ENCODE measurements around the gene GABRG3.

Gene GABRG3

DNA sequence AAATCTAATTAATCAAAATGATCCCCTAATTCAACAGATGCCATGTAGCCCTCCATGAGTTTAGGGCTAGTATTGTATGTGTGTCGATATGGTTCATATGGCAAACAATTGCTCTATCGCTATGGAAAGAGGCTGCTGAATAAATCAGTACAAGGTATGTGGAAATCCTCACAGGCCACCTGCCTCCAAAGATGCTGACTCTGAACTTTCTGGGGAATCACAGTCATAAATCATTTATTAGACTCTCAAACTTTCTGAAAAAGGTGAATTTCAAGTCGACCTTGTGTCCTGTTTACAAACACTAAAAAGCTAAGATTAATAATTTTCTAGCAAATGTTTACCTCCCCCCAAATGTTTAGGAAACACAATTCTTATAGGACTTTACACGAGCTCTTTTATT is 462.6 kb downstream of the GABRG3 start:
- DNase-seq: no peak

DNA sequence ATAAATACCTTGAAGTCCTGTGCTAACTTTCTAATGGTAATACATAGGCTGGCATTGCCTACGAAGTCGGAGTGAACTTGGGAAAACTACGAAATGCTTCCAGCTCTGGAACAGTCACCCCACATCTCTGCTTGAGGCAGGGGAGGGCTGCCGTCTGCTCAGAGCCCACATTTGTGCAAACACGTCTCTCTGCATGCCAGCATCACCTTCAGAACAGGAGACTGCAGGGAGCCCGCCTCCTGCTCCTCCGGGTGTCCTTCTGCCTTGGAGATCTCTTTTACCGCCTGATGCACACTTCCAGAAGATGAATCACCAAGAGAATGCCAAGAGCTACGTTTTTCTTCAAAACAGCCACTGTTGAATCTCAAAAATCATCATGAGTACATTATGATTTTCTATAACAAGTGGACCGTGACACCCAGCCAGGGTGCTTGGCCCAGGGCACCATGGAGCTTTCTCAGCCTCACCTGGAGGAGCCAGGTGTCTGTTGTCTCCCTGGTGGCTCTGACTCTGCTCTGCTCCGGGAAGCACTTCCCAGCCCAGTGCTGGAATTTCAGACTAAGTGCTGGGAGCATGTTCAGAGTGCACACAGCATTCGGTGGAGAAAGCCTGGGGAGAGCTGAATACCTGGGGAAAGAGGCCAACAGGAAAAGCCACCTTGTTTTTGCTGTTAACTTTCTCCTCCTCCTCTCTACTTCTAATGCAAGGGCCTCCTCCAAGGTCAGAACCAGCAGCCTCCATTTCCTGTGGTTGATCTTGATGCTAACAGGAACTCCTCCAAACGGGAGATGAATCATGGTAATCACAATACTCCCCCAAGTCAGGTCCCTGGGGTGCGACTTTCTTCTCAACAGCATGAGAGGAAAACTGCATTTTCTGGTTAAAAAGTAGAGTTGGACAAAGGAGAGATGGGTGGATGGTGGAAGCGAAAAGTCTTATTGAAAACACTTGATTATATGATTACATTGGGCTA is 467.7 kb downstream of the GABRG3 start:
- no peak for DNase-seq

DNA sequence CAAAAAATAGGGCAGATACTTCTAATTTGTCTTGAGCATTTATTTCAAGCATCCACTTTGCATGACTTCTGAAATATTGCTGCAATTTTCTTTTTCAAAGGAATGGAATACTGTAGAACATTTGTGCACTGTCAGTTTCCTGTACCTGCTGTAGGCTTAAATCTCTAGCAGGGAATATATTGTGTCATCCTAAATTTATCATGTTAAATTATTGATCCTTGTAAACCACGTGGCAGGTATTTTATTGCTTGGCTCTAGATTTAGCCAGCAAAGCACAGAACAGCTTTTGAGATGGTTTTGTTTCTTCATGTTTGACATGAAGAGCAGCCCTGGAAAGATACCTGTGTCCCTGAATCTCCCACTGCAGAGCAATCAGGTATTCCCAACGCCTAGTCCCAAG is 470.1 kb downstream of the GABRG3 start:
- no peak for DNase-seq

DNA sequence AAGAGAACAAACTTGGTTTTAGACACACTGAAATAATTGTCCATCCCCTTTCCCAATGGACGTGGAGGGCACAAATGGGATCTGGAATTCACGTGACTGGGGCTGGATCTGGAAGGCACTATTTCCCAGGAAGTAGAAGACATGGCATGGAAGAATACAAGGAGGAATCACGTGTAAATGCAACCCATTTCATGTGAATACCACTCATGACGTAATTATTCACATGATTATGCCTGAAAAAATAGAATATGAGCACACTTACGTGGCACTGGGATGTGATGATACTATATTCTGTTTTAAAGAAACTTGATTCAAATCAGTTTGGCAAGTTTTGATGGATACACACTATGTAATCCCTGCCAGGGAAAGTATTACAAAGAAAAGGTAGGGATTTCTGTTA is 477.3 kb downstream of the GABRG3 start:
- no peak for DNase-seq

DNA sequence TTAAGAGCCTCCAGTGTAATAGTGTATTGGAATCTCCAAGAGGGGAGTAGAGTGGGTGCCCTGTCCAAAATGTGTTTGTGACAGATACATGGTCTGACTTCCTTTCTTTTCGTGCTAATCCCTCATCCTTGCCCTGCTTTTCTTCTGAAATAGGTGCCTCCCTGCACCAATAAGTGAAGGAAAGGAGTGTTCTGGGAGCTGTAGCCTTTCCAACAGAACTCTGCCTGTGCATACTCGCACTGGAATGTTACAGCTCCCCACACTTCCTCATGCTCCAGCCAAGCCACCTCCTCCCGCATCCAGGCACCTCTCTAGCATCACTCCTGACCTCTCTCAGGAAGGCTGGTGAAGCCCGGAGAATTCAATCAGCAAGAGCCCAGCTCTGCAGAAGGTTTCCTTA is 478.0 kb downstream of the GABRG3 start:
- DNase-seq: peak; percentile 37

DNA sequence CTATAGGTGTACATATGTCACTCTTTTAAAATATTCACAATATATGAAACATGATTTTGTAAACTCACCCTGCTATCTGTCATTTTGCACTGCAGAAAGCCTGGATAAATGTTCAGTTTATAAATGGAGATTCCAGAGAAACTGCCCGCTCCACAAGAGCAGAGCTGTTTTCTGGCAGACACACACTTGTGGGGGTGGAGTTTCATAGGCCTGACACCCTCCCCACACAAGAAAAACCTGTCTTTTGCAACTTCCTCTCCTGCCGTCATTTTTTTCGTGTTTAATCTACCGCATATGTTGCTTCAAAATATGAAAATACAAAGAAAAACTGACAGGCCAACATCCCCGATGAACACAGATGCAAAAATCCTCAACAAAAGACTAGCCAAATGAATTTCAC is 479.0 kb downstream of the GABRG3 start:
- DNase-seq: no peak

DNA sequence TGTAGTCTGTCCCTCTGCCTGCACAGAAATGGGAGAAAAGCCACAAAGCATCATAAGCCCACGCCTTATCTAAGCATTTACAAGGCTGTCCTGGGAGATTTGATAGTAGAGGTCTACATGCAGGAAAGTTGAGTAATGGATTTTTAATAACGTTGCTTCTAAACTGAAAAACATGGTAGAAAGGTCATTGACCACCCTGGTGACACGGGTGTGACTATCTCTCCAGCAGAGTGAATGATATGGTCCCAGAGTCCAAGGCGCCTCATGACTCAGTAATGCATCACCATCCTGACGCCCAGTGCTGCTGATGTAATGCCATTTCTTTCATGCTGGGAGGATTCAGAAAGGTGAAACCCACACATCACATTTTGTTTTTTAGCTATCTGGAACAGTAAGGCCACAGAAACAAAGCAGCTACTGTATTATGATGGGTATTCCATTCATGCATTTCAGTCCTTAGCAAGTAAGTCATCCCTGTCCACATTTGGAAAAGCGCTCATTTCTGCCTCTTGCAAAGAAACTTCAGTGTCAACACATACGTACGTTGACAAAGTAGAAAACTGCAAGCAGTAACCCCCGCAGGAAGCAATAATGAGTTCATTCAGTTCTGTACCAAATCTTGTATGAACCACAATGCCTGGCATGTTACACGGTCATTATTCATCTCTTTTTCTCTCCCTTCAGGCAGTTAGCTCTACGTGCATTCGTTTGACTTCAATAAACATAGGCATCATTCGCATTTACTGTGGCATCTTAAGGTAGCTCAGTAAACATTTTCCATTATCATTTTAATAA is 483.5 kb downstream of the GABRG3 start:
- no peak for DNase-seq

DNA sequence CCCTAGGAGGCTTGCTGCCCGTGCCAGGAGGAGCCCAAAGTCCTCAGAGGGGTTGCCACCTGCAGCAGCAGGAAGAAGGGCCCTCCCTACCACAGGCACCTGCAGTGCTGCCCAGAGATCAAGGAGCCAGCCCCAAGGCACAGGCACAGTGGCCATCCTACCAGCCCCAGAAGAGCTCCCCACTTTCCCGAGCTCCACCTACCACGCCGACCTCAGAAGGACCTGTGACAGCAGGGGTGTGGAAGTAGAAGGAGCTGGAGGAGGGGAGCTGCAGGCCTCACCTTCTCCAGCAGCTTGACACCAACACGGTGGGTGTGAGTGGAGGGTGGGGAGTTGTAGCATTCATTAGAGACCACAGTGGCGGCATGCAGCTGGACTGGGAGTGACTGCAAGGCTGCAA is 485.8 kb downstream of the GABRG3 start:
- DNase-seq: no peak

DNA sequence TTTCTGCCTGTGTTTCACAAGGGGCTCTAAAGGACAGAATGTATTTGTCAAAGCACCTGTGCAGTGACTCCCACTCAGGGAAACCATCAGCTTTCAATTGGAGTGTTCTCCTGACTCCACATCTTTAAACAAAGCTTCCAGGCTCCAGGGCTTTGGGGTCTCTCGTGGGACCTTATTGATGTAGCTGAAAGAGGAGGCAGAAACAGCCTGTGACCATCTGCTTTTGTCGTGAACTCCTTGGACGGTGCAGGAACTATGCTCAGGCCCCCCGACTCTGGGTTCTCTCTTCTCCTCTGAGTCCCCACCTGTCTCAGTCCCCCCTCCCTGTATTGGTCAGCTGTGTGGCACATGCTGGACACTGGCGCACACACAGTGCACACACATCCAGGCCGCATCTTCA is 486.8 kb downstream of the GABRG3 start:
- DNase-seq: no peak

DNA sequence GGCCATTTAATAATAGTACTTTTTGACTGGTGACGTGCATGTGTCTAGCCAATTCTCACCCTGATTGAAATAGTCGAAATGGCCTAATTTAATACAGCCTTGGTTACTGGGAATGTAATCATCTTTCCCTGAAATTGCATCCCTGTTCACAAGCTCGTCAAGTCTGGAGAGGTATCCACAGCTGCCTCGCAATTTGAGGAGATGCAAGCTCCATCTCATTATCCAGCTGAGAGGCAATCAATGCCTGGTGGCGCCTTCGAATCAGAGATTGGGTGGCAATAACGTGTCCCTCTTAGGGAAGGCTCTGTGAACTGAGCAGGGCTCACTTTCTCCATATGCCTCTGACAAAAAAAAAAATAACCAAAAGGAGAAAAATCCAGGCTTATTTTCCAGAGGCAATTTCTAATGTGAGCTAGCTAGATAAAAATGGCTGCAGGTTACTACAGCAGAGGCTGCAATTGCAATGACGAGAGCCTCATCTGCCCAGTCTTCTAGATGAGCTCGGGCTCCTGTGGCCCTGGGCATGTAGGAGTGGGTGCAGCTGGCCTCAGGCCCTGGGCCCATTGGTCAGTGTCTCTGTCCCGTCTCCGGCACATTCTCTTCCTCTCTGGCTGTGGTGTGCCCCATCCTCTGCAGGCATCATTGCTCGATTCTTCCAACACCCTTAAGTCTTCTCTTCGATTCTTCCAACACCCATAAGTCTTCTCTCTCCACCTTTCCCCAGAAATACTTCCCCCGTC is 487.5 kb downstream of the GABRG3 start:
- DNase-seq: no peak

DNA sequence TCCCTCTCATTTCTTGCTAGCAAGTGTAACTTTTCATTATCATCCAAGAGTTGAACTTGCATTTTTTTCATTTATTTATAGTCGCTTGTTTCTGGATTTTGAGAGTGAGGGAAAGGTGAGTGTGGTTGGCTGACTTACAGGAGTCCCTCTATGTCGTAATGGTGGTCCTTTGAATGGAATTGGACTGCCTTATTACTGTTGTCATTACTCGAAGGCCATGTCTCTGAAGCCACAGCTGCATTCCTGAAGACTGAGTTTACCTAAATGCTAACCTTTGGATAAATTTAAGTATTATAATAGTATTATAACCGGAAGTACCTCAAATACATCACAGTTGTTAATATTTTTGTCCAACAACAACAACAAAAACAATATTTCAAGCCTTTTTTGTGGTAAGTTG is 488.9 kb downstream of the GABRG3 start:
- no peak for DNase-seq

DNA sequence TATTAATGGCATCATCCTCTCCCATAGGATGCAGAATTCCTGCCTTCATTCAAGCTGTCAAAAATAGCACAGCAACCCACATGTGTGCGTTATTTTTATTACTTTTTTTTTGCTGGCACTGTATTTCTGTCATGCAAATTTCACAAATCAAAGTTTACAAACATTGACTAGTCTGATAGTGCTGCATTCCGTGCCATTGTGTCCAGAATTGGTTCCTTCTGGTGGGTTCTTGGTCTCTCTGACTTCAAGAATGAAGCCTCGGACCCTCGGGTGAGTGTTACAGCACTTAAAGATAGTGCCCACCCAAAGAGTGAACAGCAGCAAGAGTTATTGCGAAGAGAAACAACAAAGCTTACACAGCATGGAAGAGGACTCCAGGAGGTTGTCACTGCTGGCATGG is 490.2 kb downstream of the GABRG3 start:
- no peak for DNase-seq

DNA sequence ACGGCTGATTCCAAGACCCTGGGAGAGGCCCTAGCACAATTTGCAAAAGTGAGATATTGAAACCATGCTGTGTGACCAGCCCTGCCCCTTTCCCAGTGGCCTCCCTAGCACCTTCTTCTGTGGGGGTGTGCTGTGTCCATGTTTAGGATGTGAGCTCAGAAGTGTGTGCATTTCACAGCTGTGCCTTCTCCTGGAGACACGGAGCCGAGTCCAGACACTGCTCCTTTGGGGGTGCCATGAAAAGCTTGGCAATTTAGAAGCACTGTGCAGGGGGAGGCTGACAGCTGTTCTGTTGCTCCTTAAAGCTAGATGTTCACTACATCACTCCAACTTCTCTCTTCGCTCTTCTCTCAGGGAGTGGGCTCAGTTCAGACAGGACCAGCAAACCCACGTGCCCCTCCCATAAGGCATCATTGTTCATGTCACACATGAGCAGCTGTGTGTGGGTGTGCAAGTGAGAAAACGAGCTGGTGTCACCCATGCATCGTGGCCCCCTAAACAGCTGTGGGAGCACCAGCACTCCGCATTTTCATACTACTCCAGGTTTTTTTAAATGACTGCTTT is 492.6 kb downstream of the GABRG3 start:
- DNase-seq: no peak

DNA sequence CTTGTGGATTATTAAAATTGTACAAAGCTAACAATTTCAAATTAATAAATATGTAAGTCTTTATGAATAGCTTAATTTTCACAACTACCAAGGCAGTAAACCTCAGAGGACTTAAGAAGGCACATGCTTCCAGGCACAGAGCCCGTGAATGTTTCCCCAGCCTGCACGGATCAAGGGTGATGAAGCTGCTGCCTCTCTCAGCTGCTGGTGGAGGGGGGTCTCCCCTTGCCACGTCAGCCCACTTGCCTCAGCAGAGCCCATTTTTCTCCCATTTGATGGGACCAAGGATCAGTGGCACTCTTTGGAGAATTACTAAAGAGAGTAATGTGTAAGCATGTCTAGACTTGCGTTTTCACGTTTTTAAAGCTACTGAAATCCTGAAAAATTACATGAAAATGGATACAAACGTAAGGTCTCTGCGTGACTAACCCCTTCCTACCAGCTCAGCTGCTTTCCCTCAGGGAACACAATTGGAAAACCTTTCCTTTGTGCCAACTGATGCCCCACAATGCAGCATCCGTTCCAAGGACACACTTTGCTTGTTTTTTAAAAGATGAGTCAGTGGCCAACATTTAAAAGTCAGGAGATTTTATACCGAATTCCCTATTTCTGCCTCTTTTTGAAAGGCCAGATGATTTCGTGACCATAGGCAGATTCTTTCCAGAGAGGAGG is 494.1 kb downstream of the GABRG3 start:
- DNase-seq: no peak

DNA sequence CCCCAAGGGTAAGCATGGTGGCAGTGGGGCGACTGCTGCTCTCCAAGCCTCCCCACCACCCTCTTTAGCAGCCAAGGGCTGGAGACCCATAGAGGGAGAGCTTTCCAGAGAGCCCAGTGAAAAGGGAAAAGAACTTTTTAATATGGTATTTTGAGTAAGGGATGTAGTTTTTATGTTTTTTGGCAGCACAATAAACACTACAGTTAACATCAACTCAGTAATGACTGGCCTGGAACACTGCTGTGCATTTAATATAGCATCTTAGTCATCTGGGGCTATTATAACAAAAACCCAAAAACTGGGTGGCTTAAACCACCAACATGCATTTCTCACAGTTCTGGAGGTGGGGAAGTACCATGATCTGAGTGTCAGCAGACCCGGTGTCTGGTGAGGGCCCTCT is 495.8 kb downstream of the GABRG3 start:
- no peak for DNase-seq

DNA sequence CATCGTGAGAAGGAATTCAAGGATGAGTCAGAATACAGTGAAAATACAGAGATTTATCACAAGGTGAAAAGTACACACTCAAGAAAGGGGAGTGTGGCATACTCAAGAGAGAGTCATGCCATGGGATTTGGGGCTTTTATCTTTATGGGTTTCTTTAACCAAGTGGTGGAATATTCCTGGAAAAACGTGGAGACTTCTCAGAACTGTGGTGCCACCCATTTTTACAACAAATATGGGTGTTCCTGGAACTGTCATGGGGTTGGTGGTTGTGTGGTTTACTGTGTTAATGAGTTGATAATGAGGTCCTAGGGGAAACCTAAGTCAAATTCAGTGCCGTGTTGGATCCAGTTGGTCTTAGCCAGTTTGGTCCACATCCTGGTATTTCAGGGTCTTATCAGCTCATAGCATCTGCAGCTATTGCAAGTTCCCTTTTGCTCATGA is 497.2 kb downstream of the GABRG3 start:
- DNase-seq: no peak

DNA sequence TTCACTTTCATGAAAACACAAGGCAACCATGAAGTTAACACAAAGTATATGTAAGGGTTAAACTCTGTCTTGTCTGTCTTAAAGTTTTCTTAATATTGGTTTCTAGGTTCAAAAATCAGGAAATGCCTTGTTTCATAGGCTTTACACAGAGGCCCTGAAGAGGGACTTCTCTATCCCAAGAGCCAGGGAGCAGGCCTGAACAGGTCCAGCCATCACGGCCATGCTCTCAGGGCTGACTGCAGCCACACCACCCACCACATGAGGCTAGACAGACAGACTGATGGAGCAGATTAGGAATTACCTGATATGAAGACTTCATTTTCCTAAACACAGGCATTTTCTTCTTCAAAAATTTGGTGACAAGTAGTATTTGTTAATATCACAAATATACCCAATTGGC is 502.9 kb downstream of the GABRG3 start:
- no peak for DNase-seq

DNA sequence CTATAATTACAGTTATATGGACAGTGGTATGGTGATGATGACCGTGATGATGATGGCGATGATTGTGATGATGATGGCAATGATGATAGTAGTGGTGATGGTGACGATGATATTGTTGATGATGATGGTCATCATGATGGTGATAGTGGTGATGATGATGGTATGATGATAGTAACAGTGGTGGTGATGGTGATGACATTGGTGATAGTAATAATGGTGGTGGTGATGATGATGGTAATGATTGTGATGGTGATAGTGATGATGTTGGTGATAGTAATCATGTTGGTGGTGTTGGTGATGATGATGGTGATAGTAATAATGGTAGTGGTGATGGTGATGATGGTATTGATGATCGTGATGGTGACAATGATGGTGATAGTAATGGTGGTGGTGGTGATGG is 504.4 kb downstream of the GABRG3 start:
- no peak for DNase-seq

DNA sequence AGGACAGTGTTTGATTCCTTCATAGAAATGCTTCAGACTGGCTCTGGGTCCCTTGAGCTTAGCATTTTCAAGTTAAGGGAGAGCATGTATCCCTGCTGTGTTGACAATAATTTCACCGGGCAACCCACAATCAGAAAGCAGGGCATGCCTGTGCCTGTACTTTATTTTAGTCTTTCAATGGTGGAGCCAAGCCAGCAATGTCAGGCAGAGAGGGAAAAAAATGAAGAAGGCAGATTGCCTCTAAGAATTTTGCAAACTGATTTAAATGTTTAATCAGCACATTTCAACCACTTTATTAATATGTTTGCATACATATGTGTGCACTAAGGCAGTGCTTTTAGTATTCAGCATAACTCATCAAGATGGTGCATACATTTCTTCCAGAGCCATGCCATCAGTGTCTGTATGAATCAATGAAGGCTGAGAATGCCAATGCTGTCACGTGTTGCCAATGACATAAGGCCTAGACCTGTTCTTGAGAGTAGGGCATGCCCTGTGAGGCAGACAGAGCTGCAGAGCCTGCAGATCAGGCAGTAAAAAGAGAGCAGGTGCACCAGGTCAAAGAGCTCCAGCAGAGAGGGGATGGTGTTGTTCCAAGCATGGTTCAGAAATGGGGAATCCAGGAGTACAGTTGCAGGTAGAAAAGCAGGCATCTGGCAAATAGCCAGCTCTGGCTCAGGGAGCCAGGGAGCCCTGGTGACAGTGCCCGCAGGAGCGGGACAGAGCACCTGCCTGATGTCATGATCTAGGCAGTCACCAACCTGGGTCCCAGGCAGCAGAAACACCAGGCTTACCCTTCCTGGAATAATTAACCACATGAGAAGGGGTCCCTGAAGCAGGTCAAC is 508.5 kb downstream of the GABRG3 start:
- DNase-seq: no peak

DNA sequence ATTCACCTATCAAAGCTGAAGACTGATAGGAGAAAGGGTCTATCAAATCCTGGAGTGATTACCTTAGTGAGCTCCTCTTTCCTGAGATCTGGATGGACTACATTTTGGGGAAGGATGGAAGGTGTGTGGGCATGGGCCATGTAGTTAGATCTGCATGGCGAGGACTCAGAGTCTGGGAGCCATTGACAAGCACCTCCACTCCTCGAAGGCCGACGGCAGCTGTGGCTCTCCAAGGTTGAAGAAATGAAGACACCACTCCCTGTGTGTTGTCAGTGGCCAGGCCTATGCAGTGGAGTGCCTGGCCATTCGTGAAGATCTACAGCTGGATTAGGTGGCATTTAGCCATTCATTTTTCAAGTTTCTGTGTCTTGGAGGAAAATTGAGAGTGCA is 509.2 kb downstream of the GABRG3 start:
- no peak for DNase-seq

DNA sequence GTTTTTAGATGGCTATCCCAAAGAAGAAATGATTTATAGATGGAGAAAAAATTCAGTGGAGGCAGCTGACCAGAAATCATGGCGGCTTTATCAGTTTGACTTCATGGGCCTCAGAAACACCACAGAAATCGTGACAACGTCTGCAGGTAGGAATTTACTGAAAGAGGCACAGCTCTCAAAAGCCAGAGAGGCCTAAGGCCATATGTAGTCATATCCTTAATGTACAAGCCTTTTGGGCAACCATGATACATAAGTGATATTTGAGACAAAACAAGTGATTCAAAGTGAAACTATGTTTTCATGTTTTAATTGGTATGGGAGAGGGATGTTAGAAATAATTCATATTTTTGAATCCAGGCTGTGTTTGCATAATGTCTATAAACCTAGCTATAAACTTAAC is 509.7 kb downstream of the GABRG3 start:
- no peak for DNase-seq
